Small intestine (tissue), 7 donors: ENCODE results near the gene FASN. TPM values are rescaled to one million over a fixed set of nuclear protein-coding genes. Genes with fewer than 3 reads are reported as not detected.
A peak's percentile ranks its signal among the peaks of the same experiment; 100 is the strongest.
"Not testable (repeated sequence)": the region's sequence is repeated elsewhere in the genome, so short reads cannot be mapped to it uniquely, and the experiment has no call there.

Experiments
- DNase-seq, 2 donors: peaks; one replicate each; pipeline versions ENCODE4 v3.0.0 to v3.0.0-alpha.2; 2013
- FAIRE-seq: peaks from 2 replicates; lab custom pipeline; 2012; peaks lifted over from hg19 to GRCh38; lab: Jason Lieb, UNC
- H3K27ac ChIP-seq, 3 donors: one replicate each; pipeline ENCODE4 v1.5.1; 2013; ENCODE audit warnings: low read length in 2 of 3, mild to moderate bottlenecking in 2 of 3, control low read depth in 1 of 3, inconsistent platforms in 1 of 3, low read depth in 1 of 3, moderate library complexity in 1 of 3
- H3K27me3 ChIP-seq, 3 donors: one replicate each; pipeline ENCODE4 v1.6.1; 2013; ENCODE audit warnings: low read length in 3 of 3, inconsistent platforms in 1 of 3; ENCODE audit not compliant: control insufficient read depth in 3 of 3, insufficient read depth in 3 of 3
- H3K36me3 ChIP-seq, 3 donors: one replicate each; pipeline ENCODE4 v1.6.1; 2013; ENCODE audit warnings: low read length in 3 of 3, inconsistent platforms in 1 of 3, low read depth in 1 of 3, mild to moderate bottlenecking in 1 of 3, moderate library complexity in 1 of 3; ENCODE audit not compliant: control insufficient read depth in 3 of 3, insufficient read depth in 2 of 3
- H3K4me1 ChIP-seq, 3 donors: one replicate each; pipeline ENCODE4 v1.6.1; 2013; ENCODE audit warnings: low read length in 2 of 3, inconsistent platforms in 1 of 3, low read depth in 1 of 3, mild to moderate bottlenecking in 1 of 3, moderate library complexity in 1 of 3; ENCODE audit not compliant: control insufficient read depth in 3 of 3, insufficient read depth in 2 of 3
- H3K4me3 ChIP-seq, 3 donors: one replicate each; pipeline ENCODE4 v1.5.1; 2013; ENCODE audit warnings: low read length in 3 of 3, control low read depth in 1 of 3, inconsistent platforms in 1 of 3, low read depth in 1 of 3, mild to moderate bottlenecking in 1 of 3, moderate library complexity in 1 of 3
- H3K9me3 ChIP-seq, 2 donors: one replicate each; pipeline ENCODE4 v1.6.1; 2013; ENCODE audit warnings: low read depth in 1 of 2, low read length in 1 of 2; ENCODE audit not compliant: control insufficient read depth in 2 of 2, insufficient read depth in 1 of 2
- WGBS, 3 donors: extraction: QIAGEN DNeasy Blood & Tissue Kit; methylation state at CpG; one replicate each; pipeline ENCODE4 v1.1.7; 2013; 5-methylcytosine and 5-hydroxymethylcytosine counted together
- polyA plus RNA-seq, 4 donors: library from polyadenylated mRNA; stranded (reverse) in 3 of 4; unstranded in 1 of 4; fragments of 200-250 nt in 3 of 4; fragments of 120-200 nt in 1 of 4; gene quantifications; one replicate each; pipeline versions ENCODE4 v1.2.1 to v1.2.3, GENCODE V29; 2013
- donor health status: healthy with polysubstance abuse.
- donor health status: control.
- donor health status: control.
- donor health status: Bipolar disorder and iron deficiency.
- donor health status: healthy.

FASN gene
- polyA plus RNA-seq, 4 donors = 13.2 to 103 (median 21.7) TPM

DNA sequence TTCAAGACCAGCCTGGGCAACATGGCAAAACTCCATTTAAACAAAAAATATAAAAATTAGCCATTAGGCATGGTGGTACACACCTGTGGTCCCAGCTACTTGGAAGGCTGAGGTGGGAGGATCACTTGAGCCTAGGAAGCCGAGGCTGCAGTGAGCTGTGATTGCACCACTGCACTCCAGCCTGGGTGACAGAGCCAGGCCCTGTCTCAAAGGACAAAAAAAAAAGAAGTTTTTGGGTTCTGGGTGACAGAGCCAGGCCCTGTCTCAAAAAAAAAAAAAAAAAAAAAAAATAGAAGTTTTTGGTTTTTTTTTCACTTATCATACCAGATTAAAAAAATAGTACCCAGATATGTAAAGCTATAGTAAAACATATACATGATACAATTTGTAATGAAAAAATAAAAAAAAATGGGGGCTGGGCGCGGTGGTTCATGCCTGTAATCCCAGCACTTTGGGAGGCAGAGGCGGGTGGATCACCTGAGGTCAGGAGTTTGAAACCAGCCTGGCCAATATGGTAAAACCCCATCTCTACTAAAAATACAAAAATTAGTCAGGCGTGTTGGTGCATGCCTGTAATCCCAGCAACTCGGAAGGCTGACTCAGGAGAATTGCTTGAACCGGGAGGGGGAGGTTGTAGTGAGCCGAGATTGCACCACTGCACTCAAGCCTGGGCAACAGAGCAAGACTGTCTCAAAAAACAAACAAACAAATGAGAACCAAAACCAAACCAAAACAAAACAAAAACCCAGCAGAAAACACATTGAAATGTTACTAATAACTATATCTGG lies 35.3 kb upstream of the FASN start:
- WGBS, 3 donors = 85 to 97% (median 91%) methylated on average over 8 of the region's 8 CpGs
- not testable (repeated sequence) for H3K9me3 ChIP-seq, H3K4me3 ChIP-seq, H3K27ac ChIP-seq, FAIRE-seq, H3K27me3 ChIP-seq, H3K4me1 ChIP-seq, DNase-seq
- H3K36me3 ChIP-seq = peaks cover 0 to 17% (median 0%) of the 10 kb centered on the region in 3 donors

DNA sequence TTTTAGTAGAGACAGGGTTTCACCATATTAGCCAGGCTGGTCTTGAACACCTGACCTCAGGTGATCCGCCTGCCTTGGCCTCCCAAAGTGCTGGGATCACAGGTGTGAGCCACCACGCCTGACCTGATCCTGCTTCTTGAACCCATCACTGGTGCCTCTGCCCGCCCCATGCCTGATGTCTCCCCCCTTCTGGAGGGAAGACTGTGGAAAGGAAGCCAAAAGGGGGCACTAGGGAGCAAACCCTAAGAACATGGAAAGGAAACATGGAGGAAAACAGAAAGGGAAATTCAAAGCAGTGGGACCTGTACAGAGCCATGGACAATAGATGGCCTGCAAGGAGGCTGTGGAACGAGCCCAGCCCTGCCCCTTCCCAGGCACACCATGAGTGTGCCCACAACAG lies 31.1 kb upstream of the FASN start:
- no peak for FAIRE-seq
- no peaks in the 10 kb centered on the region for H3K9me3 ChIP-seq
- no peaks in the 10 kb centered on the region for H3K4me1 ChIP-seq
- no peak overlapping the region for H3K27ac ChIP-seq
- WGBS, 3 donors = 90 to 97% (median 92%) methylated on average over 4 of the region's 4 CpGs
- H3K36me3 ChIP-seq = peaks cover 0 to 45% (median 1%) of the 10 kb centered on the region in 3 donors
- H3K4me3 ChIP-seq = no peak overlapping the region
- H3K27me3 ChIP-seq = no peaks in the 10 kb centered on the region
- no peak for DNase-seq

DNA sequence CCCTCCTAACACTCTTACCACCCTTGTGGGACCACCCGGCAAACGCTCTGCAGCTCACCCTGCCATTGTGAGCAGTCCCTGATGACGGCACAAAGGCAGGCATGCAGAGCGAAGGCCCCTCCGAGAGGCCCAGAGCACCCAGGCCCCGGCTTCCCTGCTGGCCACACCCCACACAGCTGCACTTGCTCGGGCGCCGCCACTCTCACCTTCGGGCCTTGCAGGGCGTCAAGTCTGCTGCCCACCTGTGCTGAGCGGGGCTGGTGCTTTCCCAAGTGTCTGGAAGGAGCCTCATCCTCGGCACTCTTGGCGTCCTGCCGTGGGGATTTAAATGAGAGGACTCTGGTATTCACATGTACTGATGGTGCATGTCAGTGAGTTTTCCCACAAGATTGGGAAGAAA lies 30.3 kb upstream of the FASN start:
- Histone ChIP-seq H3K4me1 (no peaks in the 10 kb centered on the region), H3K9me3 (no peaks in the 10 kb centered on the region), H3K4me3 (no peak overlapping the region), H3K27ac (no peak overlapping the region), H3K27me3 (no peaks in the 10 kb centered on the region), H3K36me3 (peaks cover 0 to 45% (median 2%) of the 10 kb centered on the region in 3 donors)
- no peak for FAIRE-seq
- DNase-seq = no peak
- WGBS, 3 donors = 87 to 92% (median 91%) methylated on average over 15 of the region's 15 CpGs

DNA sequence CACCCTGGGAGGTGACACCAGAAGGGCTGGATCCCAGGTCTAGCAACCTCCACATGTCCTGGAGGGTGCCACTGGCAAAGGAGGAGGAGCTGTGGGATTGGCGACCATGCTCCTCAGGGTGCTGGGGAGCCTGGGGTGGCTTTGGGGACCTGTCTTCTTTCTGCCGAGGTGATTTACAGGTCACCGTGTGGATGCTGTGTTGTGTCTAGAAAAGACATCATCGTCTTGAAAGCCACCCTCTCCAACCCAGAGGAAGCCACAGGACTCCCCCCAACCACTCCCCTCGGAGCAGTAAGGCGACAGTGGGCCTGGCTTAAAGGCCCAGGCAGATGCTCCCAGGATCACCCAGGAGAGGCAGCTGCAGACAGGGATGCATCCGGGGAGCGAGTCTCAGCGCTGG lies 29.7 kb upstream of the FASN start:
- Histone ChIP-seq H3K4me1 (no peaks in the 10 kb centered on the region), H3K27ac (no peak overlapping the region), H3K36me3 (peaks cover 0 to 47% (median 2%) of the 10 kb centered on the region in 3 donors), H3K4me3 (no peak overlapping the region), H3K27me3 (no peaks in the 10 kb centered on the region), H3K9me3 (no peaks in the 10 kb centered on the region)
- no peak for FAIRE-seq
- 85 to 97% (median 90%) methylated on average over 9 of the region's 9 CpGs for WGBS, 3 donors
- no peak for DNase-seq

DNA sequence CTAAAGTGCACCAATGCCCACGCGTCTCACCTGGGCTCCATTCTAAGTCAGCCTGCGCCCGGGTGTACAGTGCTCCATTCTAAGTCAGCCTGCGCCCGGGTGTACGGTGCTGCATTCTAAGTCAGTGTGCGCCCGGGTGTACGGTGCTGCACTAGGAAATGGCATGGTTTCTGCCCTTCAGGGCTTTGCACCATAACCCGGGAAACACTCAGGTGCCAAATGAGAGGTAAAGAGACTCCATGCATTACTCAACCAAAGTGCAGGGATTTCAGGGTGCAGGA lies 29.2 kb upstream of the FASN start:
- H3K36me3 ChIP-seq = peaks cover 0 to 51% (median 2%) of the 10 kb centered on the region in 3 donors
- no peak overlapping the region for H3K4me3 ChIP-seq
- no peaks in the 10 kb centered on the region for H3K9me3 ChIP-seq
- no peak for DNase-seq
- no peaks in the 10 kb centered on the region for H3K4me1 ChIP-seq
- H3K27me3 ChIP-seq = no peaks in the 10 kb centered on the region
- WGBS, 3 donors = 77 to 86% (median 78%) methylated on average over 11 of the region's 11 CpGs
- no peak for FAIRE-seq
- H3K27ac ChIP-seq = no peak overlapping the region

DNA sequence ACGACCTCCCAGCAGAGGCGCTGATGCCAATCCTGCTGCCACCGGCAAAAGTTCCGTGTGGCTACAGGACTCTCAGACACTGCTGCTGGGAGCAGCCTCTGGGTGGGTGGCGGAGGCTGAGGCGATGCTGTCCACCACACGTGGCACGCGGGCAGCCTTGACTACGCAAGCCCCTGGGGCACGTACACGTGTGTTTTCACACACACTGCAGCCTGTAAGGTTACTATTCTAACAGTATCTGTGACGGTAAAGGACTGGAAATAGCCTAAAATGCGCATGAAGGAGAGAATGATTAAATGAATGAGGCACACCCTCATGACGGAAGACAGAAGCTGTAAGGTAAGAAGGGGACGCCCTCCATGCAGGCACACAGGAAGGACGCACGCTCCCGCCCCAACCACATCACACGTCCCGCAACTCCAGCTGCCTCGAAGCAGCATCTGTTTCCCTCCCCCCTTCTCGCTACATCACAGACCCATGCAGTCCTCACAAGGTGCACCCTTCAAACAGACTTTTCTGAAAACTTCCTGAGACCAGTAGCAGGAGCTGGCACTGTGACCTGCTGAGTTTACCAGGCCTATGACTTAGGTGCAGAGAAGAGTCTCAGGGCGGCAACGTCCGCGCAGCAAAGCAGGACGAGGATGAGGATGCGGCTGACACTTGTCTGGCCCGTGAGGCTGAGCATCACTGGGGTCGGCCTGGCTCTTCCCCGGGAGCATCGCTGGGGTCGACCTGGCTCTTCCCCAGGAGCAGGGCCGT lies 28.7 kb upstream of the FASN start:
- no peaks in the 10 kb centered on the region for H3K9me3 ChIP-seq
- FAIRE-seq = no peak
- H3K4me1 ChIP-seq = no peaks in the 10 kb centered on the region
- H3K36me3 ChIP-seq = peaks cover 0 to 56% (median 2%) of the 10 kb centered on the region in 3 donors
- 77 to 84% (median 78%) methylated on average over 35 of the region's 35 CpGs for WGBS, 3 donors
- H3K27ac ChIP-seq = peak overlapping the region in 1 of 3 donors; percentile 76
- H3K27me3 ChIP-seq = no peaks in the 10 kb centered on the region
- DNase-seq = peak in 1 of 2 donors; percentile 33
- no peak overlapping the region for H3K4me3 ChIP-seq

DNA sequence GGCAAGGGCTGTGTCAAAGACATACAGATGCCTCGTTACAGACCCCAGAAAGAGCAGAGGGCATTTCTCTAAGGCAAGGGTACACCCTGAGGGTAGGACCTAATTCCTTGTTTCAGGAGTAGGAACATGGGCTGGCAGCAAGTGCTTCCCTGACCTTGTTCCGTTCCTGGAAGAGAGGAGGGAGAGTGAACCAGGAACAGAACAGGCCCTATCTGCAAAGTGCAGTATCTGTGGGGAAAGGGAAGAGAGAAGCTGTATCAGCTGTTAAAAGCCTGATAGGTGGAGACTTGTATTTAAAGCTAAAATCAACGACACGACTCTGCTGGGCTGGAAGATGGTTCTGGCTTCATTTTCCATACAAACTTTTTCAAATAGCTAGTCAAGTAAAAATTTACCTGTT lies 26.1 kb upstream of the FASN start:
- Histone ChIP-seq H3K4me1 (no peaks in the 10 kb centered on the region), H3K4me3 (no peak overlapping the region), H3K9me3 (no peaks in the 10 kb centered on the region), H3K27me3 (no peaks in the 10 kb centered on the region), H3K36me3 (peaks cover 0 to 70% (median 2%) of the 10 kb centered on the region in 3 donors), H3K27ac (no peak overlapping the region)
- no peak for FAIRE-seq
- DNase-seq = no peak
- WGBS, 3 donors = 92 to 93% (median 93%) methylated on average over 4 of the region's 4 CpGs

DNA sequence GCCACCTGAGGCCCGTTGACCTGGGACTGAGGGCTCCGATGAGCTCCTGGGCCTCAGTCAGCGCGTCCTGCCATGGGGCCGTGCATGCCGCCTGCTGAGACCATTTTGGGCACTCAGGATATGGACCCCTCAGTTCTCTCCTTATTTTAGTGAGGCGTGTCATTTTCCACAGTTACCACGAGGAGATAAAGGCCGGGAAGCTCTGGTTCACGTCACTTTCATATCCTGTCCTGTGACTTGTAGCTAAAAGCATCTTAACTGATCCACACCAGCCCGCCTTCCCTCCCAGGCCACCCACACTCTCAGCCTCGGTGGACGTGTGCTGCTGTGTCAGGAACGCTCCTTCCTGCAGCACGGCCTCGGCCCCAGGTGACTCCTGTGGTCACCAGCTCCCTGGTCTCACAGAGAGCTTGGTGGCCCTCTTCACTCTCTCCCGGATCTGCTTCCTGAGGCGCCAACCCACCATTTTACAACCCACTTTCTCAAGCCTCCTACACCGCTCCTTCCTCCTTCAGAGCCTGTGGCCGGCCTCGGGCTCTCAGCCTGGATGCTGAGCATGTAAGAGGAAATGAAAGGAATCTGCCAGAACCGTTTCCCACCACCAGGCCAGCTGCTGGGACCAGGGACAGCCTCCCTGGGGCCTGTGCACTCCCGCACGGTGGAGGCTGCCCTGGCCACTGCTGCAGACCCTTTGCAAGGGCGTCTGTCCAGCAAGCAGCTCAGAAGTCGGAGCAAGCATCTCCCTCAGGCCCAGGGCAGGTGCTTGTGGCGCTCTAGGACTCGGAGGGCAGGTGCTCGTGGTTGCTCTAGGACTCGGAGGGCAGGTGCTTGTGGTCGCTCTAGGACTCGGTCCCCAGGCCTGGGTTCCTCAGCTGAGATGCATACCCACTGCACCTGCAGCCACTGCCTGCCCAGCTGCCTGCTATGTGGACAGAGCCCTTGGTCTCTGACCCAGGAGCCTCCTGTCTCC lies 23.9 kb upstream of the FASN start:
- H3K4me3 ChIP-seq = no peak overlapping the region
- H3K36me3 ChIP-seq = peaks cover 0 to 67% (median 2%) of the 10 kb centered on the region in 3 donors
- H3K27me3 ChIP-seq = no peaks in the 10 kb centered on the region
- DNase-seq (no peak), FAIRE-seq (no peak)
- no peak overlapping the region for H3K27ac ChIP-seq
- peaks cover 0 to 11% (median 0%) of the 10 kb centered on the region in 3 donors for H3K4me1 ChIP-seq
- 77 to 89% (median 86%) methylated on average over 32 of the region's 32 CpGs for WGBS, 3 donors
- H3K9me3 ChIP-seq = no peaks in the 10 kb centered on the region
